Measurements from ENCODE around the gene NPHP4. TPM values are rescaled to one million over a fixed set of nuclear protein-coding genes. Genes with fewer than 3 reads are reported as not detected.
A peak's percentile ranks its signal among the peaks of the same experiment; 100 is the strongest.

Gene NPHP4
- total and polyA plus RNA-seq, 2 experiments from 2014 or later: 6.4 to 12.7 TPM

- H3K4me1 ChIP-seq (ENCODE audit: low read depth): no peaks in the 10 kb centered on the region
- H3K4me3 ChIP-seq: no peak overlapping the region
- peaks cover 3% of the 10 kb centered on the region for H3K36me3 ChIP-seq
- H3K9me3 ChIP-seq (ENCODE audit: low read depth): no peaks in the 10 kb centered on the region
- TF ChIP-seq CTCF (IDR thresholded peaks at IDR 0.05; ENCODE audit: low read depth, low read length): no peak
- H3K27ac ChIP-seq: no peak overlapping the region
- no peaks in the 10 kb centered on the region for H3K27me3 ChIP-seq
- no peak for DNase-seq (ENCODE audit: low read depth in 1 of 2, low spot score in 1 of 2)
Observed at GRCh38 chr1:5969168-5969567, 23.1 kb downstream of the NPHP4 start.

GRCh38 chr1:5968161-5968736 is 24.0 kb downstream of the NPHP4 start:
- Histone ChIP-seq H3K4me3 (no peak overlapping the region), H3K27ac (no peak overlapping the region), H3K9me3 (ENCODE audit: low read depth) (no peaks in the 10 kb centered on the region), H3K27me3 (no peaks in the 10 kb centered on the region), H3K36me3 (peaks cover 3% of the 10 kb centered on the region), H3K4me1 (ENCODE audit: low read depth) (no peaks in the 10 kb centered on the region)
- no peak for DNase-seq (ENCODE audit: low read depth in 1 of 2, low spot score in 1 of 2)
- no peak for TF ChIP-seq CTCF (IDR thresholded peaks at IDR 0.05; ENCODE audit: low read depth, low read length)

GRCh38 chr1:5967351-5968160 is 24.7 kb downstream of the NPHP4 start:
- Histone ChIP-seq H3K9me3 (ENCODE audit: low read depth) (no peaks in the 10 kb centered on the region), H3K4me3 (no peak overlapping the region), H3K27me3 (no peaks in the 10 kb centered on the region), H3K4me1 (ENCODE audit: low read depth) (no peaks in the 10 kb centered on the region), H3K36me3 (peaks cover 3% of the 10 kb centered on the region), H3K27ac (no peak overlapping the region)
- DNase-seq (ENCODE audit: low read depth in 1 of 2, low spot score in 1 of 2): peak in 1 of 2 donors; percentile 15
- TF ChIP-seq CTCF (IDR thresholded peaks at IDR 0.05; ENCODE audit: low read depth, low read length): no peak

- no peak for DNase-seq (ENCODE audit: low read depth in 1 of 2, low spot score in 1 of 2)
- no peak for TF ChIP-seq CTCF (IDR thresholded peaks at IDR 0.05; ENCODE audit: low read depth, low read length)
- Histone ChIP-seq H3K4me3 (no peak overlapping the region), H3K9me3 (ENCODE audit: low read depth) (no peaks in the 10 kb centered on the region), H3K4me1 (ENCODE audit: low read depth) (no peaks in the 10 kb centered on the region), H3K27me3 (no peaks in the 10 kb centered on the region), H3K27ac (no peak overlapping the region), H3K36me3 (peaks cover 3% of the 10 kb centered on the region)
Observed at GRCh38 chr1:5966543-5967205, 25.6 kb downstream of the NPHP4 start.

- H3K9me3 ChIP-seq (ENCODE audit: low read depth): no peaks in the 10 kb centered on the region
- no peak overlapping the region for H3K27ac ChIP-seq
- no peak for TF ChIP-seq CTCF (IDR thresholded peaks at IDR 0.05; ENCODE audit: low read depth, low read length)
- H3K4me3 ChIP-seq: no peak overlapping the region
- peaks cover 3% of the 10 kb centered on the region for H3K36me3 ChIP-seq
- no peak for DNase-seq (ENCODE audit: low read depth in 1 of 2, low spot score in 1 of 2)
- H3K27me3 ChIP-seq: no peaks in the 10 kb centered on the region
- no peaks in the 10 kb centered on the region for H3K4me1 ChIP-seq (ENCODE audit: low read depth)
Observed at GRCh38 chr1:5965586-5966131, 26.6 kb downstream of the NPHP4 start.

Measured in cardiac muscle cell (in vitro differentiated cells and primary cell).